Stimulated activated naive CD8-positive, alpha-beta T cell treated with anti-CD3 and anti-CD28 coated beads, Interleukin-15, amount 100 ng/mL, for 72 hours (primary cell): ENCODE results near the gene ZNF316.
A peak's percentile ranks its signal among the peaks of the same experiment; 100 is the strongest.
"Not testable (repeated sequence)": the region's sequence is repeated elsewhere in the genome, so short reads cannot be mapped to it uniquely, and the experiment has no call there.

ENCODE experiments used
- ATAC-seq: fragments of 150-1000 bp; cut with Tn5 transposase; 2 replicates; pipeline ENCODE4 v1.10.0; 2021; ENCODE audit warnings: mild to moderate bottlenecking, moderate library complexity
- DNase-seq, 2 donors: peaks; one replicate each; pipeline ENCODE4 v3.0.0; 2021 to 2022
- H3K27ac Mint-ChIP-seq, 2 donors: one replicate each; pipeline ENCODE4 v1.8.0; 2022; ENCODE audit warnings: mild to moderate bottlenecking in 2 of 2, mixed read lengths in 2 of 2, moderate library complexity in 2 of 2
- H3K27me3 Mint-ChIP-seq: one replicate; pipeline ENCODE4 v1.8.0; 2022; ENCODE audit warnings: mixed read lengths
- H3K4me1 Mint-ChIP-seq: one replicate; pipeline ENCODE4 v1.8.0; 2022; ENCODE audit warnings: mild to moderate bottlenecking, mixed read lengths
- H3K4me3 Mint-ChIP-seq, 2 donors: one replicate each; pipeline ENCODE4 v1.8.0; 2022; ENCODE audit warnings: mild to moderate bottlenecking in 2 of 2, mixed read lengths in 2 of 2, moderate library complexity in 1 of 2
- H3K9me3 Mint-ChIP-seq, 2 donors: one replicate each; pipeline ENCODE4 v1.8.0; 2022; ENCODE audit warnings: mixed read lengths in 2 of 2

Gene ZNF316

DNA sequence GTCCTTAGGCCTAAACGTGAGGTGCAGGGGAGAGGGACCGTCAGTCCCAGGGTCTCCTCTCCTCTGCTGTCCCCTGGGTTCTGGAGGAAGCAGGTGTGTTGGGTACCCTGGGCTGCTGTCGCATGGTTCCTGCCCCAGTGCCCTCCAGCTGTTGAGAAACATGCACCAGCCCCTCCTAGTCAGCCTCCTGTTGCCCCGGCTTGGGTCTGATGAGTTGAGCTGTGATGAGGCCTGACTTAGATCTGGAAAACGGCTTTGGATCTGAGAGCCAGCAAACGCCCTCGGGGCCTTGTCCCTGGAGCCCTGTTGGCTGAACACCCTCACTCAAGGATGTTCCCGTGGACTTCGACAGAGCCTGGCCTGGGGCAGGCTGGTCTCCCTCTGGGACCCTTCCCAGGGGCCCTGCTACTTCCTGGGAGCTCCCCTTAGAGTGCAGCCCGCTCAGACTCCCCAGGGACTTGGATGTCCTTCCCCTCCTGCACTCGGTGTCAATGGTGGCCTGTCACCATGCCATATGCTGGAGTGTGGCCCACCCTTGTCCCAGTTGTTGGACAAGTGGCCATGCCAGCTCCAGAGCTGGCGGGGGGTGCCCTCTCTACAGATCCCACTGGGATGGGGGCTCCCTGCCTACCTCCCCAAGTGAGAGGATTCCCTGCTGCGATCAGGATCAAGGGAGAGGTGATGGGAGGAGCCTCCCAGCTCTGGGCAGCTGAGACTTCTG, 12.3 kb downstream of the ZNF316 start:
- Mint-ChIP-seq H3K9me3 (peaks cover 0 to 9% of the 10 kb centered on the region in 2 donors), H3K4me3 (no peak overlapping the region), H3K27me3 (no peaks in the 10 kb centered on the region), H3K27ac (no peak overlapping the region), H3K4me1 (no peaks in the 10 kb centered on the region)
- DNase-seq (no peak), ATAC-seq (no peak)

DNA sequence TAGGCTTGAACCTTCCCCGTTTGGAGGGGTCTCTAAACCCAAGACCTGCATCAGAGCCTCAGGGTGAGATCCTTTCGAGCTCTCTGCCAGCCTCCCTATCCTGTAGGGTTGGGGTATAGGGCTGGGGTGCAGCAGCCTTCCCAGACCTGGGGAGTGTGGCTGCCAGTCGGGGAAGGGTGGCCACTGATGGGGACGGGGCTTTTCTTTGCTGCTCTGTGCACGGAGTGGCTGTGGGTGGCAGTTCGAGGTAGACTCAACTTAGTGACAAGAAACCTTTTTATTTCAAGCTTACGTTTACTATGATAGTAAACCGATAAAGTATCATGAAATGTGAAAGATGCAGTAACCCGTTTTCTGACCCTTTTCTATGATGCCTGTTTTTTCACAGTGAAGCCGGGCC, 13.0 kb downstream of the ZNF316 start:
- no peaks in the 10 kb centered on the region for H3K27me3 Mint-ChIP-seq
- H3K4me1 Mint-ChIP-seq, result no peaks in the 10 kb centered on the region
- ATAC-seq (no peak), DNase-seq (no peak)
- H3K4me3 Mint-ChIP-seq, result no peak overlapping the region
- H3K27ac Mint-ChIP-seq, result no peak overlapping the region
- H3K9me3 Mint-ChIP-seq, result peaks cover 0 to 9% of the 10 kb centered on the region in 2 donors

DNA sequence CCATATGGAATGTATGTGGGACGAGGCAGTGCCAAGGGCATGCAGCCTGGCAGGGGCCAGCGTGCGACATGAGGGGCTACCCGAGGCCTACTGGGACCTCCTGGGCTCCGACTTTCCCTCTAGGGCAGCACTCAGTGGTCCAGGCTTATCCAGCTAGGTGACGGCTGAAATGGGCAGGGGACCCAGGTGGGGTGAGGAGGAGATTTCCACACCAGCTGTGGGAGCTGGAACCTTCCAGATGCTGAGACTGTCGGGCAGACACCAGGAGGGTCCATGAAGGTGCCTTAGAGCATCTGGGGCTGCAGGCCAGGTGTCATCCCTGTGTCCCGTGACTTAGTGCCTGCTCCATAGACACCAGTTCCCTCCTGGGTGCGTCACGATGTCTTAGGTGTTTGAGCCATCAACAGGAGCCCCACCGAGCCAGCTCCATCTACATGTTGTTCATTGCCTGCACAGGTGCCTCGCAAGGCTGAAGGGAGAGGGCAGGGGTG, 13.4 kb downstream of the ZNF316 start:
- Mint-ChIP-seq H3K27ac (peak overlapping the region in 1 of 2 donors; percentile 74), H3K4me3 (no peak overlapping the region), H3K27me3 (no peaks in the 10 kb centered on the region), H3K4me1 (no peaks in the 10 kb centered on the region), H3K9me3 (peaks cover 0 to 9% of the 10 kb centered on the region in 2 donors)
- ATAC-seq, result no peak
- DNase-seq, result no peak

DNA sequence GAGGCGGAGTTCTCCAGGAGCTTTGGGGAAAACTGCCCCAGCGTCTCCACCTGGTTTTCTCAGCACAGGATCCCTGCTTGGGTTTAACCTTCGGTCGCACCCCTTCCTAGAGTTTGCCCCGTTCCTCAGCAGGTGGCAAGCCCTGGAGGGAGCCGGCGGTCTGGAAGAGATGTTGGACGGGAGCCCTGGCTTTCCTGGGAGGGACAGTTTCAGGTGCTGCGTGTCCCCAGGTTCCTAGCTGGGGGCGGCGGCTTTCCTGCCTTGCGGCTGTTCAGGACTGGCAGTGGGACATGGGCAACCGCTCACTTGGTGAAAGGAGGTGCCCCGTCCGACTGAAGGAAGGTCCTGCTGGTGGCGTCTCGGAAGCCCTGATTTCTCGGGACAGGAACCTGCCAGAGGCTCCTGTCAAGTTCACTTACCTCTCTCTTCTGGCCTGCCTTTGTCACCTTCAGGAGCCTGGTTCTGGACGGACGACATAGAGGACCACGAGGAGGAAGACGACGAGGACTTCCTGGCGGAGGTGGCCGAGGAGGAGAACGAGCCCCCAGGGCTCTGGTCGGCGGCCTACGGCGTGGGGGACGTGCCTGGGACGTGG, 14.8 kb downstream of the ZNF316 start:
- Mint-ChIP-seq H3K27ac (no peak overlapping the region), H3K9me3 (peaks cover 0 to 9% of the 10 kb centered on the region in 2 donors), H3K27me3 (no peaks in the 10 kb centered on the region), H3K4me3 (no peak overlapping the region), H3K4me1 (no peaks in the 10 kb centered on the region)
- ATAC-seq (no peak), DNase-seq (no peak)

DNA sequence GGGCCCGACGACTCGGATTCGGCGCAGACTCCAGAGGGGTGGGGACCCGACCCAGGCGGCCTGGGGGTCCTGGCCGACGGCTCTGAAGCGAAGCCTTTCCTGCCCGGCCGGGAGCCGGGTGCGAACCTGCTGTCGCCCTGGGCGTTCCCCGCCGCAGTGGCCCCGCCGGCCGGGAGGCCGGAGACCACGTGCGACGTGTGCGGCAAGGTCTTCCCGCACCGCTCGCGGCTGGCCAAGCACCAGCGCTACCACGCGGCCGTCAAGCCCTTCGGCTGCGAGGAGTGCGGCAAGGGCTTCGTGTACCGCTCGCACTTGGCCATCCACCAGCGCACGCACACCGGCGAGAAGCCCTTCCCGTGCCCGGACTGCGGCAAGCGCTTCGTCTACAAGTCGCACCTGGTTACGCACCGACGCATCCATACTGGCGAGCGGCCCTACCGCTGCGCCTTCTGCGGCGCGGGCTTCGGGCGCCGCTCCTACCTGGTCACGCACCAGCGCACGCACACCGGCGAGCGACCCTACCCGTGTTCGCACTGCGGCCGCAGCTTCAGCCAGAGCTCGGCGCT, 15.4 kb downstream of the ZNF316 start:
- H3K4me3 Mint-ChIP-seq, result no peak overlapping the region
- no peaks in the 10 kb centered on the region for H3K27me3 Mint-ChIP-seq
- no peak for ATAC-seq
- H3K27ac Mint-ChIP-seq, result no peak overlapping the region
- no peaks in the 10 kb centered on the region for H3K4me1 Mint-ChIP-seq
- peaks cover 0 to 9% of the 10 kb centered on the region in 2 donors for H3K9me3 Mint-ChIP-seq
- no peak for DNase-seq

DNA sequence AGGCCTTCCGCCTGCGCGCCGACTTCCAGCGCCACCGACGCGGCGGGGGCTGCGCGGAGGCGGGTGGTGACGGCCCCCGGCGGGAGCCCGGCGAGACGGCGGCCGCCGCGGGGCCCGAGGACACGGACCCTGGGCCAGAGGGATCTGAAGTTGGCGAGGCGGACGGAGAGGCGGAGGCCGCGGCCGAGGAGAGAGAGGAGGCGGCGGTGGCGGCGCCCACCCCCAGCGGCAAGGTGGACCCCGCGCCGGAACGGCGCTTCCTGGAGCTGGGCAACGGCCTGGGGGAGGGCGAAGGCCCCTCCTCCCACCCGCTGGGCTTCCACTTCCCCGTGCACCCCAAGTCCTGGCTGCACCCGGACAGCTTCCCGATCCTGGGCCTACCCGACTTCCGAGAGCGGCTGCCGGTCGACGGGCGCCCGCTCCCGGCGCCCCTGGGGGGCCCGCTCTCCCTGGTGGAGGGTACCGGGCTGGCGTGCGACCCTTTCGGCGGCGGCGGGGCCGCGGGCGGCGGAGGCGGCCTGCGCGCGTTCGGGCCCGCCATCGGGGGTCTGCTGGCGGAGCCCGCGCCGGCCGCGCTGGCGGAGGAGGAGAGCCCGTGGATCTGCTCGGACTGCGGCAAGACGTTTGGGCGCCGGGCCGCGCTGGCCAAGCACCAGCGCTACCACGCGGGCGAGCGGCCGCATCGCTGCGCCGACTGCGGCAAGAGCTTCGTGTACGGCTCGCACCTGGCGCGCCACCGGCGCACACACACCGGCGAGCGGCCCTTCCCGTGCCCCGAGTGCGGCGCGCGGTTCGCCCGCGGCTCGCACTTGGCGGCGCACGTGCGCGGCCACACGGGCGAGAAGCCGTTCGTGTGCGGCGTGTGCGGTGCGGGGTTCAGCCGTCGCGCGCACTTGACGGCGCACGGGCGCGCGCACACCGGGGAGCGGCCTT, 16.2 kb downstream of the ZNF316 start:
- DNase-seq (no peak), ATAC-seq (peak; percentile 51)
- peaks cover 0 to 9% of the 10 kb centered on the region in 2 donors for H3K9me3 Mint-ChIP-seq
- peaks cover 6% of the 10 kb centered on the region for H3K4me1 Mint-ChIP-seq
- H3K27ac Mint-ChIP-seq, result no peak overlapping the region
- H3K27me3 Mint-ChIP-seq, result no peaks in the 10 kb centered on the region
- no peak overlapping the region for H3K4me3 Mint-ChIP-seq

DNA sequence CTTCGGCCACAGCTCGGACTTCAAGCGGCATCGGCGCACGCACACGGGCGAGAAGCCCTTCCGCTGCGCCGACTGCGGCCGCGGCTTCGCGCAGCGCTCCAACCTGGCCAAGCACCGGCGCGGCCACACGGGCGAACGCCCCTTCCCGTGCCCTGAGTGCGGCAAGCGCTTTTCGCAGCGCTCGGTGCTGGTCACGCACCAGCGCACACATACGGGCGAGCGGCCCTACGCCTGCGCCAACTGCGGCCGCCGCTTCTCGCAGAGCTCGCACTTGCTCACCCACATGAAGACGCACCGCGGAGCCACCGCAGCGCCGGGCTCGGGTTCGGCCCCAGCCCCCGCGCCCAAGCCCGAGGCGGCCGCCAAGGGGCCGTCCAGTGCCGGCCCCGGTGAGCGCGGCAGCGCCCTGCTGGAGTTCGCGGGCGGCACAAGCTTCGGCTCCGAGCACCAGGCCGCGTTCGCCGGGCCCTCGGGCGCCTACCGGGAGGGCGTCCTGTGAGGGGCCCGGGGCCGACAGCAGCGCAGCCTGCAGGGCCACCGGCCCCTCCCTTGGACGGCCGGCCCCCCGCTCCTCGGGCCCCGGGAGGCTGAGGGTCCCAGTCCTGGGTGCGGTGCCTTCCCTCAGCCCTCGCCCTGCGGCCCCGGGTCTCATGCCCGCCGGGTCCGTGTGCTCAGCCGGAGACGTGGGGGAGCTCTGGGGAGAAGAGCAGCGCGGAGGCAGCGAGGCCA, 17.2 kb downstream of the ZNF316 start:
- H3K27ac Mint-ChIP-seq, result no peak overlapping the region
- peaks cover 0 to 9% of the 10 kb centered on the region in 2 donors for H3K9me3 Mint-ChIP-seq
- DNase-seq (no peak), ATAC-seq (peak; percentile 26)
- peaks cover 16% of the 10 kb centered on the region for H3K4me1 Mint-ChIP-seq
- no peak overlapping the region for H3K4me3 Mint-ChIP-seq
- H3K27me3 Mint-ChIP-seq, result no peaks in the 10 kb centered on the region

DNA sequence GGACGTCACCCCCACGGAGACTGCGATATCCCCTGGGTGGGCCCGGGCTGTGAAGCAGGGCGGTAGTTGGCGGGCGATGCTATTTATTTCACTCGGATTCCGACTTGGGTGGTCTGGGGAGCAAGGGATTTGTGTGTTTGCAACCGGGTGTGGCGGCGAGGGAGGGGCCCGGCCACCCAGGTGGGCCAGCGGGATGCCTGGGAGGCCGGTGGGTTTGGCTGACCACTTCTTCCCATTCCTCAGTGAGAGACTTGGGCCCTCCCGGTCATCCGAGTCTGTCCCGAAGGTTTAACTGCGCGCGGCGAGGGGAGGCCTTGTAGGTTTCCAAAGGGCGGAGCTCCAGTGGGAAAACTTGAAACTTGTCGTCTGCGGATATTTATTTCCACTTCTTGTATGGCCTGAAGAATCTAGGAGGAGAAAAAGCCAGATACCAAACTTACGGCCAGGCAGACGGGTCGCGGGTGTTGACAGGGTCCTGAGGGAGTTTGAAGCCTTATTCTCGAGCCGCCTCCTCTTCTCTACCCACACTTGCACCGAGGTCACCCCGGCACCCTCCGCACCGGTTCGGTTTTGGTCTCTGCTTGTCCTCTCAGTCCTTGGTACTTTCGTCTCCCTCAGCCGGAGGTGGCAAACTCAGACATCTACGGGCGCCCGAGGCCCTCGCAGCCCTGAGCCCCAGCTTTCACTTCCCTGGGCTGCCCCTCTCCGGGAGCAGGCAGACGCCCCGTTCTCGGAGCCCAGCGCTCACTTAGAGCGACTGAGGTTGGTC, 17.9 kb downstream of the ZNF316 start:
- Mint-ChIP-seq H3K27me3 (no peaks in the 10 kb centered on the region), H3K4me1 (peaks cover 22% of the 10 kb centered on the region), H3K4me3 (no peak overlapping the region), H3K27ac (peak overlapping the region in 1 of 2 donors; percentile 44), H3K9me3 (peaks cover 0 to 9% of the 10 kb centered on the region in 2 donors)
- DNase-seq (no peak), ATAC-seq (no peak)

DNA sequence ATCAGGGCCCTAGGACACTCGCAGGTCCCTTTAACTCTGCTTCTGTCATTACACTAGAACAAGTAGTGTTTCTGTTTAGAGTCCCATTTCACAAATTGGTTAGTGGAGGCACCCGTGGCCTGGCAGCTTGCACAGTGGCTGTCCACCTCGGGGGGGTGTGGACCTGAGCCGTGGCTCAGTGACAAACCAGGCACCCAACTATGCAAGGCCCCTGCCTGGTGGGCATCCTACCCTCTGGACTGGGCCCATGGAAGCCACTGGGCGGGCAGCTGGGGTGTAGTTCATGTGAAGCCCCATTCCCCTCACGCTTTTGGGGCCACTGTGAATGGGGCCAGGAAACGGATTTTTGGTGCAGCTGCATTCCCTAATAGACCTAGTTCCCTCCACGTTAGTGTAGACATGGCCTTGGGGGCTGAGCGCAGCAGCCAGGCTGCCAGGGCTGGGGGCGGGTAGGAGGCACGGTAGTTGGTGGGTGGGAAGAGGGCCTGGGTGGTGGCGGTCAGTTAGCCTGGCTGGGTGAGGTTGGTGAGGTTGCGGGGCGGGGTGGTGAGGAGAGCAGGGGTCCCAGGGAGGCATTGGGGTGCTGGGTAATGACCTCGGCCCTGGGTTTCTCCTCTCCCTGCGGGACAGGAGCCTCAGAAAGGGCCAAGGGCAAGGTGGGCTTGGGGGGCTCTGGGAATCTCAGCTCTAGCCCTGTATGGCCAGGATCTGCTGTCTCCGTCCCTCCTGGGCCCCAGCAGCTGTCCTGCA, 18.7 kb downstream of the ZNF316 start:
- DNase-seq (no peak), ATAC-seq (no peak)
- Mint-ChIP-seq H3K4me3 (no peak overlapping the region), H3K4me1 (peaks cover 22% of the 10 kb centered on the region), H3K9me3 (peaks cover 0 to 5% of the 10 kb centered on the region in 2 donors), H3K27me3 (no peaks in the 10 kb centered on the region), H3K27ac (peak overlapping the region in 1 of 2 donors; percentile 44)

DNA sequence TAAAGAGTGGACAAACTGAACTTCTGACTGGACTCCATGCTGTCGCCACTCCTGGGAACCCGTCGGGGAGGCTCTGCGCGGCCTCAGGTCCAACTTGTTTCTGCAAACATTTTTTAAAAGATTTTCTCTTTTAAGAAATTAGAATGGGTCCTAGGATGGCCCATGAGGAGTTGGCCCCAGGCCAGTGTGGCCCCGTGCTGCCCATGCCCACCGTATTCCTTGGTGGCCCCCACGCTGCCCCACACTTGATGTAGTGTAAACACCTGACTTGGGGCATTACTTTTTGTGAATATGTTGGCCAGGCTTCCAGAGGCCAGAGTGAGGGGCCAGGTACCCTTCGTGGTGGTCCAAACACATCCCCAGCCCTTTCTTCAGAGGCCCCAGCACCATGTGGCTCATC, 19.3 kb downstream of the ZNF316 start:
- Mint-ChIP-seq H3K4me3 (no peak overlapping the region), H3K9me3 (no peaks in the 10 kb centered on the region), H3K27me3 (no peaks in the 10 kb centered on the region), H3K27ac (no peak overlapping the region), H3K4me1 (peaks cover 22% of the 10 kb centered on the region)
- no peak for DNase-seq
- ATAC-seq, result no peak

DNA sequence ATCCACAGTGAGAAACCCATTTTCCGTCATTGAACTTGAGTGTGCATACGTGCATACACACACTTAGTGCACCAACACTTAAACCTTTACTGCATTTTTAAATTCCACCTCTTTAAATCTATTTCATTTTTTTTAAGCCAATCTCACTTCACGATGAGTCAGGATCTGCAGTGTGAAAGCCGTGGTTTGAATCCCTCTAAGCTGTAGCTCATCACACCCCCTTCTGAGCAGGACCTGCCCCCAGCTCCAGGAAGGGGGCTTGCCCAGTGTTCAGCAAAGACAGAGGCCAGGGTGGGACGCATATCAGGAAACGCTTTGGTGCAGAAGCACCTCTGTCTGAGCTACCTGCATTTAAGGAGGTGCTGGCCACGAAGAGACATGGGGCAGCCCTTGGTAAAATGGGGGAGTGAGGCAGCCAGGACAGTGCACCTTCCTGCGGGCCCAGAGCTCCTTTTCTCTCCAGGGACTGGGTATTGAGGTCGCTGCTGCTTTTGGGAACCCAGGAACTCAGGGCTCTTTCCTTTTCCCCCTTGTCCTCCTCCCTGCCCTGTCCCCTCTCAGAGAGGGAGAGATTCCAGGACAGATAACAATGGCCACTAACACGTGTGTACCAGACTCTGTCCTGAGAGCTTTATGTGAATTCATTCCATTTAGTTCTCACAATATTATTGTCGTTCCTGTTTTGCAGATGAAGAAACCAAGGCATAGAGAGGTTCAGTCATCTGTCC, 21.7 kb downstream of the ZNF316 start:
- no peak overlapping the region for H3K4me3 Mint-ChIP-seq
- ATAC-seq (peak; percentile 70), DNase-seq (no peak)
- H3K27ac Mint-ChIP-seq, result no peak overlapping the region
- H3K27me3 Mint-ChIP-seq, result no peaks in the 10 kb centered on the region
- no peaks in the 10 kb centered on the region for H3K9me3 Mint-ChIP-seq
- peaks cover 22% of the 10 kb centered on the region for H3K4me1 Mint-ChIP-seq

DNA sequence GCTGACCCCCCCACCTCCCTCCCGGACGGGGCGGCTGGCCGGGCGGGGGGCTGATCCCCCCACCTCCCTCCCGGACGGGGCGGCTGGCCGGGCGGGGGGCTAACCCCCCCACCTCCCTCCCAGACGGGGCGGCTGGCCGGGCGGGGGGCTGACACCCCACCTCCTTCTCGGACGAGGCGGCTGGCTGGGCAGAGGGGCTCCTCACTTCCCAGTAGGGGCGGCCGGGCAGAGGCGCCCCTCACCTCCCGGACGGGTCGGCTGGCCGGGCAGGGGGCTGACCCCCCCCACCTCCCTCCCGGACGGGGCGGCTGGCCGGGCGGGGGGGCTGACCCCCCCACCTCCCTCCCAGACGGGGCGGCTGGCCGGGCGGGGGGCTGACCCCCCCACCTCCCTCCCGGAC, 33.7 kb downstream of the ZNF316 start:
- H3K27ac Mint-ChIP-seq, DNase-seq, H3K27me3 Mint-ChIP-seq, H3K4me1 Mint-ChIP-seq, H3K4me3 Mint-ChIP-seq, ATAC-seq: not testable (repeated sequence)
- H3K9me3 Mint-ChIP-seq, result peaks cover 49 to 66% of the 10 kb centered on the region in 2 donors

DNA sequence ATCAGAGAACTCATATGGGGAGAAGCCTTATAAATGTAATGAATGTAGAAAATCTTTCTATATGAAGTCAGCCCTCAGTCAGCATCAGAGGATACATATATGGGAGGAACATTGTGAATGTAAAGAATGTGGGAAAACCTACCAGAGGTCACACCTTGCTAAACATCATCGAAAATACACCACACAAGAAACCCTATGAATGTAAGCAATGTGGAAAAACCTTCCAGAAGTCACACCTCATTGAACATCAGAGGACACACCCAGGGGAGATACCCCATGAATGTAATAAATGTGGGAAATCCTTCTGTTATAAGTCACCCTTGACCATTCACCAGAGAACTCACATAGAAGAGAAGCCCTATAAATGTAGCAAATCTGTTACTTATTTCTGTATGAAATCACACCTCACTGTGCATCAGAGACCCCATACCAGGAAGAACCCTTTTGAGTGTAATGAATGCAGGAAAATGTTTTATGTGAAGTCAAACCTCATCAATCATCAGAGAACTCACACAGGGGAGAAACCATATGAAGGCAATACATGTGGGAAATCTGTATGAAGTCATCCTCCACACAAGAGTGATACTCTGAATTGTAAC, 38.8 kb downstream of the ZNF316 start:
- ATAC-seq (no peak), DNase-seq (no peak)
- Mint-ChIP-seq H3K4me3 (no peak overlapping the region), H3K4me1 (no peaks in the 10 kb centered on the region), H3K27me3 (no peaks in the 10 kb centered on the region), H3K9me3 (peaks cover 44 to 71% of the 10 kb centered on the region in 2 donors), H3K27ac (no peak overlapping the region)
